Measurements from ENCODE around the gene FAM227B.
"Not testable (repeated sequence)": the region's sequence is repeated elsewhere in the genome, so short reads cannot be mapped to it uniquely, and the experiment has no call there.

Gene FAM227B

DNA sequence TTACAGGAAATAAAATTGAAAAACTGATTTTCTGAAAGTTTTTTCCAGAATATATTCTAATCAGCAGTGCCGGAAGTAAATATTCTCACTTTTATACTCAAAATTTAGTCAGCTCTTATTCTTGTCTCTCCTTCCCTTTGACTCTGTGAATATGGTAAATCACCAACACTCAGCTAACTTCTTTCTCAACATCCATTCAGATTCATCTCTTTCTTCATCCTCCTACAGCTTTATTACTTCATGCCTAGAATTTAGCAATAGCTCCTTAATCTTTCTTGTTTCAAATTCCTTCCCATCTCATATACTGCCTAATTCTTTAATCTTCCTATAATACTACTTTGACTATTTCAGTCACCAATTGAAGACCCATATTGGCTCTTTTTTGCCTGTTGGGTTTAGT is 129.7 kb downstream of the FAM227B start:
- DNase-seq, result no peak

DNA sequence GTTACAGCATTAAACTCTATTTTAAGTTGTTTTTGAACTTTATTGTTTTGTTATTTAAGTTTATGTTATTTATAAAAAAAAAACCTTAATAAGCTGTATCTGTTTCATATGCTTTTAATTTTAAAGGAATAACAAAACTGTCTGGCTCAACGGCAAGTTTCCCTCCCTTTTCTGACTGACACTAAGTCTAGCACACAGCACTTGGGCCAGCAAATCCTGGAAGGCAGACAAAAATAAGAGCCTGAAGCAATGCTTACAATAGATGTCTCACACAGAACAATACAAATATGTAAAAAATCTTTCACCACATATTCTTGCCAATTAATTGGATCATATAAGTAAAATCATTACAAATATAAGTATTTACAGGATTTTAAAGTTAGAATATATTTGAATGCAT is 135.2 kb downstream of the FAM227B start:
- DNase-seq, result not testable (repeated sequence)

DNA sequence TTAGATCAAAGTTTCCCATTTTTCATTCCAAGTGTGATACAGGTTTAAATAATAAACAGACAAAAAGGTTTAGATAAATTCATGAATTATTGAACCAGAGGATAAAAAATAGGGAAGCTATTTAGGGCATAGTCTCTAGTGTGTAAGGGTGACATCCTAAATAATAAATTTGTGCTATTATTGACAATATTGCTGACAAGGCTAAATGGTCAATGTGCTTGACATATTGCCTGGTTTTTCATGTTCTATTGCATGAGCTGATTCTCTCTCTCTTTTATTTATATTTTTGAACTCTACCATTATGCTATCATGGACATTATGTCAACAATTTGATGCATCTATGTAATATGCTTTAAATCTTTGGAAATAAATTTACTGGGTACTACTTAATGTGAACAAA is 141.6 kb downstream of the FAM227B start:
- DNase-seq, result not testable (repeated sequence)

DNA sequence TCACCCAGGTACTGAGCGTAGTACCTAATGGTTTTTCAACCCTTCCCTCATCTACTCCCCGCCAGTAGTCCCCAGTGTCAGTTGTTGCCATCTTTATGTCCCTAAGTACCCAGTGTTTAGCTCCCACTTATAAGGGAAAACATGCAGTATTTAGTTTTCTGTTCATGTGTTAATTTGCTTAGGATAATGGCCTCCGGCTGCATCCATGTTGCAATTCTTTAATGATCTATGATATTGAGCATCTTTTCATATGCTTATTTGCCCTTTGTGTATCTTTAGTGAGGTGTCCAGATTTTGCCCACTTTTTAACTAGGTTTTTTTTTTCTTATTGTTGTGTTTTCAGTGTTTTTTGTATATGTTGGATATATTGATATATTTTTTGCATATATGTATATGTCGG is 142.6 kb downstream of the FAM227B start:
- not testable (repeated sequence) for DNase-seq

DNA sequence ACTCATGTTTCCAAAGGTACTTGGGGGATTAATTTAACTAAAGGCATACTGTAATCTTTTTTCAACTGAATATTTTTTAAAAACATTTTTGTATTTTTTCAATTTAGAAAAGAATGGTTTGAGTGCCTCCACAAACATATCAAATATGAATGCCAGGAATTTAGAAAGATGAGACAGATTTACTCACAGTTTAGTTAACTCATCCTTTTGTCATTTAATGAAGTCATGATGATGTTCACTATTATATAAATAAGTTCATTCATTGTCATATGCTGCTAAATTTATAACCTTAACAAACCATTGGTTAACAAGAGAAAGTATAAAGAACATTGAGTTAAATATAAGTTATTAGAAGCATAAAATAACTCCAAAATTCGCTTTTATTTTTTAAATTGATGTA is 147.6 kb downstream of the FAM227B start:
- no peak for DNase-seq

DNA sequence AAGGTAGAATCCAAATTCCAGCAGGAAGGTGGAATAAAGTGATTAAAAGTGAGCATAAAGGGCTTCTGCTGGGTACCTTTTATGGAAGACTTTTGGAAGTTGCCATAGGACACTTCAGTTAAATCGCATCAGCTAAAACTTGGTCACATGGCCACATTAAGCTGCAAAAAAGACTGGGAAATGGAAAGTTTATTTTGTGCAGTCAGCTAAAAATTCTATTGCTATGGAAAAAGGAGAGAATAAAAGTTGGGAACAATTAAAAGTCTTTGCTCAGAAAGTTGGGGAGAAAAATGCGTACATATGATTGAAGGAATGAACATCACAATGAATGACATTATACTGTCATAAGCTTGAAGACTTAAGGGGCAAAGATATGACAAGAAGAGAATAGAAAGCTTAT is 148.3 kb downstream of the FAM227B start:
- DNase-seq, result no peak

DNA sequence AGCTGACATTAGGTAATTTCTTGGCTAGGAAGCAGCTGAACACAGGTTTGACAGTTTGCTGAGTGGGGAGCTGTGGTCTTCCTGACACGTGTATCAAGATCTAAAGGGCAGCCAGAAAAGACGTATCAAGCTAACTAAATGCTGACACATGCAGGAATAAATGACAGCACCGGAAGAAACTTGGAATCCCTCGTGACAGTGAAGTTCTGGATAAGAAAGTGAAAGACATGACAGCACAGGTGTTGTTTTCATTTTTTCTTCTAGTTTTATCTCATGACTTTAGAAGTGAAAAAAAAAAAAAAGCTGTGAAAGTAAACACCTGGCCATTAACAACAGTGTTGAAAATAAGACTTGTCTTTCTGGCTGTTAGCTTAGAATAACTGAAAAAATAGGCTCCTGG is 148.9 kb downstream of the FAM227B start:
- DNase-seq, result no peak

DNA sequence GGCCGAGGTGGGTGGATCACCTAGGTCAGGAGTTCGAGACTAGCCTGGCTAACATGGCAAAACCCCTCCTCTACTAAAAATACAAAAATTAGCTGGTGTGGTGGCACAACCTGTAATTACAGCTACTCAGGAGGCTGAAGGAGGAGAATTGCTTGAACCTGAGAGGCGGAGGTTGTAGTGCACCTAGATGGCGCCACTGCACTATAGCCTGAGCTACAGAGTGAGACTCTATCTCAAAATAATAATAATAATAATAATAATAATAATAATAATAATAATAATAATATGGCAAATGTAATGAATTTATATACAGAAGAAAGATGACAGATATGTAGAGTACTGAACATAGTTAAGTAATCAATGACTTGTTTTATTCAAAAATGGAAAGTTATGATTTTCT is 149.4 kb downstream of the FAM227B start:
- peak; percentile 21 for DNase-seq

DNA sequence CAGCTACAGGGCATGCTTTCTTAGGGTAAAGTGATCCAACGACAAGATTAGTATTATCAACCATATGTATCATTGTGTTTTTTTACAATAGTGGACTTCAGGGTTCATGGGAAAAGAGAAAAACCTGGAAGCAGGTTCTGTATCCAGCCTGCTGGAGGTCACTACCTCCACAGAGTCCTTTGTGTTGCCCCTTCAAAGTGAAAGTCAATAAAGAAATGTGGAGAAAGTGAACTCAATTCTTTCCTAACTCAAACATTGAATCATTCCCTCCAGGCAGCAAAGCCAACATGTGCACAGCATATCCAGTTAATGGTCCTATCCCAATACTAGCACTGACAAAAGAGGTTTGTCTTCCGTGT is 152.2 kb downstream of the FAM227B start:
- no peak for DNase-seq

DNA sequence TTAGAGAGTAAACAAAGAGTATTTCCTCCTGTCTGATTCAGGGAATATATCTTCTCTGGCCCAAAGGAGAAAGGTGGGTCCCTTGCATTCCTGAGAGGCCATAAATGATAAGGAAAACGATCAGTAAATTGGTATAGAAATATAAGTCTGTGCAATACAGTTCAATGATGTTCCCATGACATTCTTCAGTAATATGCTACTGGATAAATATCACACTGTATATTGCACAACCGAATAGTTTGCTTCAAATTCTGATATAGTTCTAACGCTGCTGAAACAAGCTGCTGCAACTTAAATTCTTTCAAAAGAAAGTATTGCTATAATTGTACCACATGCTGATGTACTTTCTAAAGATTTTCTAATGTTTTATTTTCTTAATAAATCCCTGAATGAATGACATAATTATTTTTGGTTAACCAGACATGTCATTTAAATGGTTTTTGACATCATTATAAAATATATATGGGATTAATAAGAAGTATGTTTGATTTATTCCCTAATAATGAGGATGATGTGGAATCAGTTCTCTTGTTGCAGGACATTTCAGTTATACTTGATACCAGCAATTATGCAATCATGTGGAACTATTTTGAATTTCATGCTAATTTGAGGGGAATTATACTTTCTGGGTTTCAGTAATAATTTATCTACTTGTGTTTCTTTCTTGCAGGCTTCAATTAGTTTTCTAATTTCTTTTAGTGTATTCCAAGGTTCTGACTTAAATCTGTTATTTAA is 152.7 kb downstream of the FAM227B start:
- no peak for DNase-seq

DNA sequence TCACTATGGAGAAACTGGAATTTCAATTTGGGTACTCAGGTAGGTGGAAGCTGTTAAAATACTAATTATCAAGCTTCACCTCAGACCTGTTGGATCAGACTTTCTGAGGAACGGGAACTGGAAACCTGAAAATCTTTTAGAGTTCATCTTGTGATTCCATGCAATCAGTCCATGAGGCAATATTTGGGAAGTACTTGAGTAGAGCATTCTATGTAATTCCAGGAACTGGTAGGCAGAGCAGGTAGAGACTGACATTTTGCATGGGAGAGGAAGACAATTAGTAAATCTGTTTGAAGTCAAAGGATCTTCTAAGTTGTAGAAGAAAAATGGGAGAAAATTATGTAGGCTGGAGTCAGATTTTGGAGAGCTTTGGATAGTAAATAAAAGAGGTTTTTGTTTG is 154.5 kb downstream of the FAM227B start:
- DNase-seq, result no peak

DNA sequence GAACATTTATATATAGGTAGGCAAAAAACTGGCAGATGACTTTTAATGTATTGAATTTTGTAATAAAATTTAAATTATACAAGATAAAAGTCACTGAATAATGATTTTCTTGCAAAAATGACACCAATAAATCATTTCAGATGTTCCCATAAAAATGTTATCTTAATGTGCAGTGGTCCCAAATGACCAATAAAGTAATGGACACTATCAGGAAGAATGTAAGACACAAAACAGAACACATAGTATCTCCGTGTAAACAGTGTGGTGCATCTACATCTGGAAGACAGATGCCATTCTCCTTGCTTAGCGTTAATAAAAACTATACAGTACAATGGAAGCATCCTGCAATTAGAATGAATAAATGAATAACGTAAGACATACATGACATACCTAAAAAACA is 156.1 kb downstream of the FAM227B start:
- no peak for DNase-seq

DNA sequence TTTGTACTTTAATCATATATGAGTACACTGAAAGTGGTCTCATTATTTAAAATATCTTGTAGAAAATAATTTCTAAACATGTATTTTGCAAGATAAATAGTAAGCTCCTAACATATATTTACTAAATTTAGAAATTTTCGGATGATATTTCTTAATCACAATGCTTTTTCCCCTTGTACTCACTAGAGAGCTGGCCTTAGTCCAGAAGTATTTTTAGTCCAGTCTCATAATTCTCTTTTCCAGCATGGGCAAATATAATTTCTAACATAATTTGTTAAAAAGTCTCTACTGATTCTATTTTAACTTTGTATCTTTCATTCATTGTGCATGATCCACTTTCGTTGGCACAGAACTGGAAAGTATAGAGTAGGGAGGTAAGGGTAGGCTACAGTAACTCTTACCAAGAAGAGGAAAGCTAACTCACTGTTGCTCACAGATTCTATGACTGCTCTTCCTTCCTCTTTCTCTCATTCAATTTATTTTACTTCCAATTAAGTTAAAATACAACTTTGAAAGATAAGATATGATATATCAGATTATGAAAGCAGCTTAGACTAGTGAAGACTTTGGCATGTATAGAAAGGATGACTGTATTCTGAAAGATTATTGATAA is 158.3 kb downstream of the FAM227B start:
- DNase-seq, result no peak

DNA sequence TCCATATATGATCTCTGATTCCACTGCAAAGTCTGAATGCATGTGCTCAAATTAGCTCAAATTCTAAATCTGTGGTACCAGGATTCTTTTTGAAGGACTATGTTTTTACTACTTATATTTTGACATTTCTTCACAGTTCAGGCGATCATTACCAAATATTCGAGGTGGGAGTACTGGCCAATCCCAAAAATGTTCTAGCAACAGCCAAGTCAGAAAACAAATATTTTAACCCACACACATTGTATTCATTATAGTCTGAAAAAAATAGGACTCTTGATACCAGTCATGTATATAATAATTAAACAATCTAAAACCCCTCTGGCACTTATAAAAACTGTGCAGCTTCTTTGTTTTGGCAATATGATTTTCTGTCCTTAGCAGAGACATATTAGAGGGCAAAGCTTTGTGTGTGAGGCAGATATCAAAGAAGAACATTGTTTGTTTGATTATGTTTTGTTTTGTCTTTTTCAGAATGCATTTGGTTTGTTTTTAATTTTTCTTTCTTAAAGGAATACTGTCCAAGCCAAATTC is 160.1 kb downstream of the FAM227B start:
- DNase-seq, result no peak

DNA sequence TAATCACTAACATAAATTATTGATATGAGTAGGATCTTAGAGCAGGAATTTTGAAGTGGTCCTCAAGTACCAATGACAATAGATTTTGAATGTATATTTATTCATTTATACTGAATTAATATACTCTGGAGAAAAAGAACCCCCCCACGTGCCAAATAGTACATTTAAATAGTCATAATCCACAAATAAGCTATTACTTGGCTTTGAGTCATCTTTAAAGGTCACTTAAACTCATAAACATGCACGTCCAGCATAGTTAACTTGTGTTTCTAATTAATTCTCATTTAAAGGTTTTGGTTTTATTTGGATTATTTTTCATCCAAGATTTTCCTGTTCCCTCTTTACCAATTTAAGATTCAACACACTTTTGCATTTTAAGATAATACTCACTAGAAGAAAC is 162.5 kb downstream of the FAM227B start:
- DNase-seq, result no peak

DNA sequence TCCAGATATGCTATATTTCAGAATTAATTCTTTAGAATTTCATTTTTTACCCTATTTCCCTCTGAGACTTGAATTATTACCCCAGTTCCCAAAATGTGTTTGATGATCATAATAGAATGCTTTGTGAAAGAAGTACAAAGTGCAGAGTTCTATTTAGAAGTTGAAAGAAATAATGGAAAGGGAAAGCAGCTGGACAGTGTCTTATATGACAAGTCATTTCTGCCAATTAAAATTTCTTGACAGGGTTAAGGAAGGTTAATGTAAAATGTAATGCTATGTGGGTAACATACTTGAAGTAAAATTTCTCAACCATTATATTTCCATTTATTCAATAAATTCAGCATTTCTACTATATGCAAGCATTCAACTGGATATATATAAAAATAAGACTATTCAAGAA is 164.5 kb downstream of the FAM227B start:
- no peak for DNase-seq

DNA sequence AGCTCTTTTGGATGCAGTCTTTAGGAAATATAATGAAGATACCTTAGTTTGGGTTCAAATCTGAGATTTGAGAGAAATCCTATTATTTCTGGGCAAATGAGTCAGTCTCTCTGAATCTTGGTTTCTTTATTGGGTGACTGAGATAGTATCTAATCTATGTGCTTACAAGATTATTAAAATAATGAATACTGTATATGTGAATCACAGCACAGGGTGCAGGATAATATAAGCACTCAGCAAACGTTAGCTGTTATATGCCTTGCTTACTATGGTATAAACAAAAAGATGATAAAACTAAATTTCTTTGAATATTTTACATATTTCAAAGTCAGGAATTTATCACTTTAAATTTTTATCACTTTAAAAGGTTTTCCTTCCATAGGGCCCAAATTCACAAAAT is 168.0 kb downstream of the FAM227B start:
- DNase-seq, result no peak

DNA sequence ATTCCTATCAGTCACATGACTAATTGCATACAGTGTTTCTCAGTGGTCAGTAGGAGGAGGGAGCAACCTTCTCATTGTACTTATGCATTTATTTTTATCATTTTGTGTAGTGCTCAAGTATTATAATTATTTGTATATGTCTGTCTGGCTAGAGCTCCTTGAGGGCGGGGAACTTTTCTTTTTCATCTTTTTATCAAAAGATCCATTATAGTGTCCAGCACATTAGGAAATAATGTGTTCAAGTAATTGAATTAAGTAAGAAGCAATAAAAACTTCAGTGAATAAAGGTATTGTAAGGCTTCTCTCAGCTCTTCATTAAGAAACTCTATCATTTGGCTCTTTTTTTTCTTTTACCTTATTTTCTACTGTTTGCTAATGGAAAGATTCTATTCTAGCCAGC is 178.8 kb downstream of the FAM227B start:
- no peak for DNase-seq

DNA sequence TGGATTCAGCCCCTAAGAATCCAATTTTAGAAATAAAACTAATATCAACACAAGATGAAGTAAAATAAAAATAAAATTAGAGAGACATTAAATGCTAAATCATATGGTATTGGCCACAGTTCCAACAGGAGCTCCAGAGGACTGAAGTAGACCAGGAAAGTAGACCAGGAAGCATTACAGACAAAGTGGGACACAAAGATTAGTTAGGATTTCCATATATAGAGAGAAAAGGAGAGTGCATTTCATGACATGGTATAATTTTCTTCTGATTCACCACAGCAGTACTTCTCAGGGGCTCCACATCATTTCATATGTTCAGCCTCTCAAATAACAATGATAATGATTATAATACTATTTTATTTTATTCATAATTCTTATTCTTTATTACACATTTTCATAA is 179.3 kb downstream of the FAM227B start:
- DNase-seq, result no peak

DNA sequence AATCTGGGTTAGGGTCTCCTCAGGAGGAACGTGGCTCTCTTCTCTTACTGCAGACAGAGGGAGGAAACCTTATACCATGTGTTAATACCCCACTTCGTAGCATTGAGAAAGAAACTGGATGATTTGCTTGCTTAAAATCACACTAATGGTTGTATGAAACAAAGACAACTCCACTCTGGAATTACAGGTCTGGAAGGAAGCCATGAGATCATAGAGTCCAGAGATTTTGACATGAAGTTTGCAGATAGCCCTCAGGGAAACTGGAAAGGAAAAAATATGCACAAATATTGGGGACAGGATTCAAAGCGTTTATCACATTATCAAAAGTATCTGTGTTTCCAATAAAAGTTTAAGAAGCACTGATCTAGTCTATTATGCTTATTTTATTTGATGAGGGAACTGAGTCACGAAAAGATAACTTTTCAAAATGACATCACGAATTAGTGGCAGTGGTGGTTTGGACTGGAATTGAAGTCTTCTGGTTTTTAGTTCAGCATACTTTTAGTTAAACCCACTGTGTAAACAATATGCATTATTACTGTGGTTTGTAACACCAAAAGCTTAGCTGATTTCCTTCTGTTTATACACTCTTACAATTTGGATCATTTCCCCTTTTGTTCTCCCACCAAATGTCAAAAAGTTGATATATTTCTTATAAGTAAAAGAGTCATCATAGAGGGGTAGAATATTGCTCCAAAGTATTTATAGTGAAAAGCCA is 180.8 kb downstream of the FAM227B start:
- no peak for DNase-seq

DNA sequence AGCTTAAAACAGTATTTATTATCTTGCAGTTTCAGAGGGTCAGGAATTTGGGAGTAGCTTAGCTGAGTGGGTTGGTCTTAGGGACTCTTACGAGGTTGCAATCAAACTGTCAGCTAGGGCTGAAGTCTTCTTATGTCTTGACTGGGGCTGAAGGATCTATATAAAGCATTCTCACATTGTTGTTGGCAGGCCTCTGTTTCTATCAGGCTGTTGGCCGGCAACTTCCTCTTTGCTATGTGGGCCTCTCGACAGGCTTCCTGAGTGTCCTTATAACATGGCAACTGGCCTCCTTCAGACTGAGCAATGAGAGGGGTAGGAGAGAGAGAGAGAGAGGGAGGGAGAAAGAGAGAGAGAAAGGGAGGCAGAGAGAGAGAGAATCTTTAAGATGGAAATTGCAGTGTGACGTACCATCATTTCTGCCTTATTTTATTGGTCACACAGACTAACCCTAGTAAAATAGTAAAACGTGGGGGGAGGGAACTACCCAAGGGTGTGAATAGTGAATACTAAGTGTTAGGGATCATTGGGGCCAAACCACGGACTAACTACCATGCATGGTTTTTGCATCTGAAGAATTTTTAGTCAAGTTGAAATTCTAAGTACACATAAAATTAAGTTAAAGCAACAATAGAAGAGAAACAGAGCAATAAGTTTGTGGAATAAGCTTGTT is 181.5 kb downstream of the FAM227B start:
- no peak for DNase-seq

DNA sequence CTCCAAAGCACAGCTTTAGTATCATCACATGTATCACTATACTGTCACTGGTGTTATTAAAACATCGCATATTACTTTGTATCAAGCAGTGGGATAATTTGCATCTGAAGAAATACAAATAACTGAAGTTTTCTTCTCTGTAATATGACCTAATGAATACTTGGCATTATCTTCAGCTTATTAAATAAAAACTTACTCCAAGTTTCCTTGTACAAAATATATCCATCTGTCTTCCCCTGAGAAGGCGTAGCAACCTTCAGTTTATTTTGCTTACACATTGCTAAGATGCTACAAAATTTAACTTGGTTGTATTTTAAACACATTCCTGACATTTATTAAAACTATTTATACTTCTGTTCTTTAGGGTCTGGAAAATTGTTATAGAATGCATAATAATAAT is 183.9 kb downstream of the FAM227B start:
- no peak for DNase-seq

DNA sequence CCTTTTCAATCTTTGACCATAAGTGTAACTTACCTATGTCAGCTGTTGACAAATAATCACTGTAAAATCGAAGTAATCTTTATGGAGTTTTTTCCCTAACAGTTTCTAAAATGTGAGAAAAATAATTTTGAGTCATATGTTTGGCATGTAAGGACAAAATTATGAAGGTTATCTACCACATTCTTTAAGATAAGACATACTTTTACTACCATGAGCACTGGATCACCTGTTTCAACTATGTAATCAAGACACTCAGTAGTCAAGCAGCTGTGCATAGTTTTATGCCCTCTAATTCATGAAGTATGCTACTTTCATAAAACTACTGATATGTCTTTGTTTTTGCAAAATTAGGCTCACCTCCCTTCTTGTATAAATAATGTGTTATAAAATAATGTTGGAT is 185.4 kb downstream of the FAM227B start:
- no peak for DNase-seq

DNA sequence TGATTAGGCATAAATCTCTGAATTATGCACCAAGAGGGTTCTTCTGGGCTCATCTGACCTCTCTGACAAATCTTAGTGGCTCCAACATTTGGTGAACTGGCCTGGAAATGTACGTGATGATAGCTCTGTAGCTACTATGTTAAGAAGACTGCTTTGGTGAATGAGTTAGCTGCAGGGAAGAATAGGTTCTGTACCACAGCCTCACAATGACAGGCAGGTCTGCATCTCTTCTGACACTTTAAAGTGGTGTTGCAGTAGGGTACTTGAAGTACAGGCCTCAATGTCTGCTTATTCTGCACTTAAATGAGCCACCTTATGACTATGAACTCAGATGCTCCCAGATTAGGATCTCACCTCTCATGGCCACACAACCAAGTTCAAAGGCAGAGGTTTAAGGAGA is 190.6 kb downstream of the FAM227B start:
- no peak for DNase-seq
